K562 (cell line): Measurements from ENCODE around the gene FAM219A. TPM values are rescaled to one million over a fixed set of nuclear protein-coding genes. Genes with fewer than 3 reads are reported as not detected.

ENCODE experiments used
- ATAC-seq: fragments of 200-7000 bp; cut with Tn5 transposase; 3 replicates; pipeline ENCODE4 v1.9.1; 2020; ENCODE audit warnings: moderate library complexity
- BruUV-seq: library from RNA; stranded (reverse); fragments of 400-500 nt; replicated peaks from 2 replicates; lab custom pipeline; 2021; lab: Mats Ljungman, UMichigan
- CTCF ChIA-PET: fragments of 300-600 bp; formaldehyde crosslinking; extraction: SDS; loops from one replicate; lab custom pipeline; 2021; ENCODE audit warnings: low intra/inter-chr PET ratio; lab: Yijun Ruan, JAX
- POLR2A ChIA-PET: fragments of 300-600, 350-650 bp; sonication (Branson Sonifier 250); formaldehyde crosslinking; extraction: SDS; loops from one replicate; lab custom pipeline; 2021; ENCODE audit warnings: antibody characterized with exemption, inconsistent platforms; lab: Yijun Ruan, JAX
- DNase-seq, 4 experiments: peaks; one replicate each; pipeline versions ENCODE4 v3.0.0 to v3.0.0-alpha.2; 2011 to 2018; ENCODE audit warnings: low spot score in 3 of 4, mixed read lengths in 3 of 4; ENCODE audit errors: extremely low read depth in 1 of 4
- FAIRE-seq: peaks from 2 replicates; lab custom pipeline; 2011; peaks lifted over from hg19 to GRCh38; lab: Jason Lieb, UNC
- H2AFZ ChIP-seq: 2 replicates; pipeline ENCODE4 v1.6.0; 2011; ENCODE audit warnings: low read depth, low read length, control low read depth, inconsistent platforms
- H3K27ac ChIP-seq: fragments of 200-600 bp; 3 replicates; pipeline ENCODE4 v1.8.0; 2011; ENCODE audit warnings: low read depth, mild to moderate bottlenecking, control low read depth, inconsistent platforms, low read length, moderate library complexity, mixed read lengths; ENCODE audit errors: extremely low read depth
- H3K27me3 ChIP-seq, 2 experiments: fragments of 300-600 bp in 1 of 2; 2 replicates in 1 of 2; 3 replicates in 1 of 2; pipeline versions ENCODE4 v1.6.0 to v1.8.0; 2011; ENCODE audit warnings: inconsistent platforms in 2 of 2, low read length in 2 of 2, mild to moderate bottlenecking in 1 of 2, mixed read lengths in 1 of 2, moderate library complexity in 1 of 2; ENCODE audit not compliant: control insufficient read depth in 2 of 2, insufficient read depth in 2 of 2
- H3K36me3 ChIP-seq: fragments of 300-600 bp; 3 replicates; pipeline ENCODE4 v1.8.0; 2011; ENCODE audit warnings: mild to moderate bottlenecking, low read length, inconsistent platforms; ENCODE audit not compliant: control insufficient read depth, insufficient read depth
- H3K4me1 ChIP-seq, 2 experiments: fragments of 200-600 bp in 1 of 2; replicated peaks in 1 of 2; 2 replicates in 1 of 2; 3 replicates in 1 of 2; pipeline versions ENCODE4 v1.5.1 to v1.8.0; 2011; ENCODE audit warnings: inconsistent platforms in 2 of 2, low read length in 2 of 2, mild to moderate bottlenecking in 1 of 2, mixed read lengths in 1 of 2, moderate library complexity in 1 of 2; ENCODE audit not compliant: control insufficient read depth in 2 of 2, insufficient read depth in 2 of 2
- H3K4me2 ChIP-seq: 2 replicates; pipeline ENCODE4 v1.6.1; 2011; ENCODE audit warnings: low read length, control low read depth, inconsistent platforms, mixed read lengths; ENCODE audit not compliant: insufficient read depth
- H3K4me3 ChIP-seq: fragments of 200-600 bp; sonication (generic), shearing (Covaris generic); 2 replicates; pipeline ENCODE4 v1.5.1; 2016; ENCODE audit warnings: control low read depth, inconsistent platforms
- H3K79me2 ChIP-seq: fragments of 200-600 bp; 3 replicates; pipeline ENCODE4 v1.8.0; 2011; ENCODE audit warnings: low read length, inconsistent platforms; ENCODE audit not compliant: control insufficient read depth, insufficient read depth
- H3K9ac ChIP-seq, 2 experiments: 2 replicates each; pipeline versions ENCODE4 v1.6.0 to v1.6.1; 2011; ENCODE audit warnings: low read depth in 2 of 2, low read length in 2 of 2, control low read depth in 1 of 2, inconsistent platforms in 1 of 2, mild to moderate bottlenecking in 1 of 2, mixed read lengths in 1 of 2; ENCODE audit not compliant: insufficient read depth in 1 of 2
- H3K9me1 ChIP-seq: one replicate; pipeline ENCODE4 v1.6.0; 2011; ENCODE audit warnings: inconsistent platforms, mild to moderate bottlenecking, low read length, moderate library complexity; ENCODE audit not compliant: control insufficient read depth, insufficient read depth
- H3K9me3 ChIP-seq: replicated peaks from 2 replicates; pipeline ENCODE4 v1.5.1; 2011; ENCODE audit warnings: low read depth, low read length, inconsistent platforms; ENCODE audit not compliant: control insufficient read depth, insufficient read depth
- H4K20me1 ChIP-seq: replicated peaks from 2 replicates; pipeline ENCODE4 v1.6.1; 2011; ENCODE audit warnings: low read length, inconsistent platforms, mixed read lengths; ENCODE audit not compliant: control insufficient read depth, insufficient read depth
- ARID4B ChIP-seq: sonication (generic); formaldehyde crosslinking; IDR thresholded peaks from 2 replicates; pipeline ENCODE4 v1.8.0; 2022; ENCODE audit warnings: mild to moderate bottlenecking, missing genetic modification reagents
- CBX8 ChIP-seq: fragments of 200-600 bp; sonication (generic); IDR thresholded peaks from 2 replicates; pipeline ENCODE4 v1.6.1; 2012; ENCODE audit warnings: borderline replicate concordance, mixed run types, low read depth, mild to moderate bottlenecking, moderate library complexity, mixed read lengths, low read length, control low read depth, inconsistent platforms; ENCODE audit not compliant: poor library complexity, severe bottlenecking; ENCODE audit errors: extremely low read depth
- CREB1 ChIP-seq, 2 experiments: sonication (generic) in 1 of 2; formaldehyde crosslinking in 1 of 2; IDR thresholded peaks; 2 replicates each; pipeline versions ENCODE4 v1.6.1 to v1.8.0; 2012 to 2022; ENCODE audit warnings: inconsistent platforms in 1 of 2, mild to moderate bottlenecking in 1 of 2, missing genetic modification reagents in 1 of 2, moderate library complexity in 1 of 2
- E2F3 ChIP-seq: fragments of 250-450 bp; sonication (Bioruptor Pico); IDR thresholded peaks from 2 replicates; pipeline ENCODE4 v1.4.0; 2020; ENCODE audit warnings: mild to moderate bottlenecking
- FOSL1 ChIP-seq: fragments of 200-800 bp; sonication (Bioruptor generic); conservative IDR thresholded peaks from 2 replicates; pipeline ENCODE4 v1.6.1; 2016; ENCODE audit warnings: missing genetic modification characterization, missing compliant biosample characterization
- GTF2E2 ChIP-seq: fragments of 200-800 bp; sonication (Bioruptor generic); IDR thresholded peaks from 2 replicates; pipeline ENCODE4 v1.6.1; 2016; ENCODE audit warnings: missing genetic modification characterization, missing compliant biosample characterization
- HNRNPH1 ChIP-seq: fragments of 200-400 bp; formaldehyde crosslinking; optimal IDR thresholded peaks from 2 replicates; pipeline ENCODE3; 2017; ENCODE audit warnings: low read depth, mild to moderate bottlenecking, low read length, moderate library complexity
- MCM7 ChIP-seq, 2 experiments: fragments of 450-650 bp; IDR thresholded peaks; 2 replicates each; pipeline ENCODE4 v1.6.1; 2016 to 2018
- NFIC ChIP-seq: fragments of 450-650 bp; IDR thresholded peaks from 2 replicates; pipeline ENCODE4 v1.6.1; 2017; ENCODE audit warnings: mild to moderate bottlenecking, inconsistent platforms
- PPARD ChIP-seq: fragments of 250-450 bp; sonication (Bioruptor Pico); IDR thresholded peaks from 2 replicates; pipeline ENCODE4 v1.8.0; 2022; ENCODE audit warnings: inconsistent platforms, mild to moderate bottlenecking, moderate library complexity
- RBM15 ChIP-seq: fragments of 200-400 bp; formaldehyde crosslinking; IDR thresholded peaks from 2 replicates; pipeline ENCODE4 v1.6.1; 2018; ENCODE audit warnings: mild to moderate bottlenecking, low read length, moderate library complexity; ENCODE audit not compliant: insufficient read depth
- SMARCE1 ChIP-seq: fragments of 450-650 bp; IDR thresholded peaks from 2 replicates; pipeline ENCODE4 v1.7.1; 2016; ENCODE audit warnings: mild to moderate bottlenecking
- SREBF2 ChIP-seq: sonication (generic); formaldehyde crosslinking; IDR thresholded peaks from 2 replicates; pipeline ENCODE4 v1.4.0; 2020; ENCODE audit warnings: mild to moderate bottlenecking, missing genetic modification reagents
- ZKSCAN3 ChIP-seq: fragments of 250-450 bp; sonication (Bioruptor Pico); IDR thresholded peaks from 2 replicates; pipeline ENCODE4 v1.4.0; 2020
- ZNF76 ChIP-seq: fragments of 250-450 bp; sonication (Bioruptor Pico); IDR thresholded peaks from 2 replicates; pipeline ENCODE4 v1.4.0; 2020; ENCODE audit warnings: mild to moderate bottlenecking, moderate library complexity, borderline replicate concordance
- WGBS: fragments of 100-300 bp; shearing (Covaris generic); methylation state at CpG from one replicate; pipeline ENCODE4 v1.1.6; 2016; ENCODE audit warnings: low coverage, mixed read lengths; ENCODE audit not compliant: insufficient coverage; ENCODE audit errors: missing lambda C conversion rate; 5-methylcytosine and 5-hydroxymethylcytosine counted together
- in situ Hi-C: fragments of 300-500 bp; cut with MboI; formaldehyde crosslinking; loops from 4 replicates; pipeline ENCODE4 v1.15.0; 2018; ENCODE audit warnings: inconsistent platforms, mixed read lengths
- intact Hi-C: fragments of 100-400 bp; cut with micrococcal nuclease; formaldehyde crosslinking; loops from 2 replicates; pipeline ENCODE4 v1.14.2; 2022
- polyA plus RNA-seq, 8 experiments: library from polyadenylated mRNA; depleted of rRNA in 4 of 8; stranded (reverse) in 5 of 8; unstranded in 3 of 8; fragments of >200 nt; fragmentation: Nextera tagmentation in 2 of 8; fragmentation: Illumina TruSeq in 1 of 8; extraction: Ambion mirVana in 2 of 8; extraction: Trizol in 1 of 8; gene quantifications; 2 replicates each; pipeline versions ENCODE4 v1.2.1 to v1.2.3, GENCODE V29; 2011 to 2014; ENCODE audit warnings: inconsistent platforms in 1 of 8, missing spikeins in 1 of 8
- total RNA-seq, 7 experiments: library from RNA; depleted of rRNA in 6 of 7; stranded (reverse); fragments of >200 nt in 6 of 7; fragmentation: Illumina TruSeq in 2 of 7; extraction: Trizol in 2 of 7; gene quantifications; 2 replicates each; pipeline versions ENCODE4 v1.2.1 to v1.2.3, GENCODE V29; 2011 to 2021; ENCODE audit warnings: low replicate concordance in 1 of 7
- TF ChIP-seq, protein P1 (sequence below): fragments of 250-450 bp; sonication (Bioruptor Pico); IDR thresholded peaks from 2 replicates; pipeline ENCODE4 v1.4.0; 2020; ENCODE audit warnings: borderline replicate concordance

Gene FAM219A
- total and polyA plus RNA-seq, 9 of the 15 experiments (the other 6 are each of a cell fraction or from before 2014, with no cell fraction given): 0.63 to 8.6 (median 2.9) TPM

DNA sequence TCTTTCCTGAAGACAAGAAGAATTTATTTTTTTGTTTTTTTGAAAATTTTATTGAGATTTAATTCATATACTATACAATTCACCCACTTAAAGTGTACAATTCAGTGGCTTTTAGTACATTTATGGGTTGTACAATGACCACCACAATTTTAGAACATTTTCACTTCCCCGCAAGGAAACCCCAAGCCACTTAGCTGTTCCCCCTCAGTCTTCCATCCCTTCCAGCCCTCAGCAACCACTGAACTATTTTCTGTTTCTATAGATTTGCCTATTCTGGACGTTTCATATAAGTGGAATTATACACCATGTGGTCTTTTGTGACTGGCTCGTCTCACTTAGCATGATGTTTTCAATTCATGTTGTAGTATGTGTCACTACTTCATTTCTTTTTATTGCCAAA lies 28.2 kb upstream of the FAM219A start:
- CTCF ChIA-PET: no interaction called here
- no peak for FAIRE-seq

More for the DNA sequence above, 28.2 kb upstream of the FAM219A start:
- TF ChIP-seq ARID4B (CRISPR knock-in tag): no peak
- no peak for TF ChIP-seq SREBF2 (CRISPR knock-in tag)
- no peak for TF ChIP-seq RBM15
- TF ChIP-seq ZNF76: no peak
- TF ChIP-seq MCM7 (IDR thresholded peaks at IDR 0.05): no peak
- TF ChIP-seq FOSL1 (tag): no peak
- TF ChIP-seq HNRNPH1: no peak
- no peak for TF ChIP-seq CBX8
- TF ChIP-seq PPARD (CRISPR knock-in tag): no peak
- TF ChIP-seq SMARCE1: no peak
- TF ChIP-seq, protein P1, sequence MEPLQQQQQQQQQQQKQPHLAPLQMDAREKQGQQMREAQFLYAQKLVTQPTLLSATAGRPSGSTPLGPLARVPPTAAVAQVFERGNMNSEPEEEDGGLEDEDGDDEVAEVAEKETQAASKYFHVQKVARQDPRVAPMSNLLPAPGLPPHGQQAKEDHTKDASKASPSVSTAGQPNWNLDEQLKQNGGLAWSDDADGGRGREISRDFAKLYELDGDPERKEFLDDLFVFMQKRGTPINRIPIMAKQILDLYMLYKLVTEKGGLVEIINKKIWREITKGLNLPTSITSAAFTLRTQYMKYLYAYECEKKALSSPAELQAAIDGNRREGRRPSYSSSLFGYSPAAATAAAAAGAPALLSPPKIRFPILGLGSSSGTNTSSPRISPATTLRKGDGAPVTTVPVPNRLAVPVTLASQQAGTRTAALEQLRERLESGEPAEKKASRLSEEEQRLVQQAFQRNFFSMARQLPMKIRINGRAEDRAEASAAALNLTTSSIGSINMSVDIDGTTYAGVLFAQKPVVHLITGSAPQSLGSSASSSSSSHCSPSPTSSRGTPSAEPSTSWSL: no peak
- no peak for TF ChIP-seq NFIC
- no peak for TF ChIP-seq ZKSCAN3
- TF ChIP-seq CREB1 (IDR thresholded peaks at IDR 0.05): no peak
- no peak for TF ChIP-seq CREB1 (CRISPR knock-in tag; IDR thresholded peaks at IDR 0.05)
- no peak for TF ChIP-seq E2F3 (CRISPR knock-in tag)
- no peak for TF ChIP-seq GTF2E2 (tag)
- Histone ChIP-seq H3K36me3 (no peaks in the 10 kb centered on the region), H3K4me3 (no peak overlapping the region), H3K4me2 (no peak overlapping the region), H3K4me1 (no peaks in the 10 kb centered on the region), H3K9ac (no peak overlapping the region), H3K79me2 (no peaks in the 10 kb centered on the region), H3K9me1 (no peaks in the 10 kb centered on the region), H3K27ac (no peak overlapping the region), H4K20me1 (no peaks in the 10 kb centered on the region), H2AFZ (no peak overlapping the region), H3K9me3 (no peaks in the 10 kb centered on the region), H3K27me3 (peaks cover 0 to 7% of the 10 kb centered on the region in 2 experiments; a peak in 2 of 5 replicates)
- in situ Hi-C loops (no loop called here), intact Hi-C loops (no loop called here)
- ATAC-seq (no peak), DNase-seq (no peak)
- BruUV-seq: no TSS peak
- POLR2A ChIA-PET: no interaction called here
- WGBS: 0% methylated on average over 3 of the region's 3 CpGs
